ENCODE measurements around the gene SEMA4B.

GRCh38 chr15:90201944-90202375 lies 830 bp downstream of the SEMA4B start:
- no peak for TF ChIP-seq CTCF (IDR thresholded peaks at IDR 0.05)
- TF ChIP-seq POLR2A (IDR thresholded peaks at IDR 0.05) = no peak

Data from body of pancreas (tissue), 4 donors.